NCI-H524 treated with DMSO at 0.1 percent for 48 hours (cell line): ENCODE results near the gene ALOX5.
"Not testable (repeated sequence)": the region's sequence is repeated elsewhere in the genome, so short reads cannot be mapped to it uniquely, and the experiment has no call there.

ENCODE experiments used
- DNase-seq: peaks from one replicate; lab custom pipeline; 2025; lab: John Stamatoyannopoulos, UW

ALOX5 gene

GRCh38 chr10:45468079-45468478, 94.1 kb downstream of the ALOX5 start:
- DNase-seq, result no peak

- no peak for DNase-seq
These were observed 96.3 kb downstream of the ALOX5 start for GRCh38 chr10:45470098-45471012.

- DNase-seq, result no peak
These were observed 97.0 kb downstream of the ALOX5 start for GRCh38 chr10:45471059-45471458.

- no peak for DNase-seq
These were observed 97.7 kb downstream of the ALOX5 start for GRCh38 chr10:45471531-45472310.

- DNase-seq, result no peak
These were observed 99.1 kb downstream of the ALOX5 start for GRCh38 chr10:45473126-45473525.

GRCh38 chr10:45476559-45476958, 102.5 kb downstream of the ALOX5 start:
- DNase-seq, result no peak

DNA sequence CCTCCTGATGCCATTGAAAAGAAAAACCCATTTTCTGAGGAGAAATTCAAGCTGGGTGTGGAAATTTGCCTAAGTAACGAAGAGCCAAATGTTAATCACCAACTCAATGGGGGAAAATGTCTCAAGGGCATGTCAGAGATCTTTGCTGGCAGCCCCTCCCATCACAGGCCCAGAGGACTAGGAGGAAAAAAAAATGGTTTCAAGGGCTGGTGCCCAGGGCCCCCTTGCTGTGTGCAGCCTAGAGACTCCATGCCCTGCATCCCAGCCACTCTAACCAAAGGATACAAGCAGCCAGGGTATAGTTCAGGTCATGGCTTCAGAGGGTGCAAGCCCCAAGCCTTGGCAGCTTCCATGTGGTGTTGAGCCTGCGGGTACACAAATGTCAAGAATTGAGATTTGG, 106.3 kb downstream of the ALOX5 start:
- DNase-seq, result no peak

DNA sequence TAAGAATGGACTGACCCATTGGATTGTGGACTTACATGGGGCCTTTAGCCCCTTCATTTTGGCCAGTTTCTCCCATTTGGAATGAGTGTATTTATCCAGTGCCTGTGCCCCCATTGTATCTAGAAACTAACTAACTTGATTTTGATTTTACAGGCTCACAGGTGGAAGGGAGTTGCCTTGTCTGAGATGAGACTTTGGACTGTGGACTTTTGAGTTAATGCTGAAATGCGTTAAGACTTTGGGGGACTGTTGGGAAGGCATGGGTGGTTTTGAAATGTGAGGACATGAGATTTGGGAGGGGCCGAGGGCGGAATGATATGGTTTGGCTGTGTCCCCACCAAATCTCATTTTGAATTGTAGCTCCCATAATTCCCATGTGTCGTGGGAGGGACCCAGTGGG, 107.1 kb downstream of the ALOX5 start:
- not testable (repeated sequence) for DNase-seq

DNA sequence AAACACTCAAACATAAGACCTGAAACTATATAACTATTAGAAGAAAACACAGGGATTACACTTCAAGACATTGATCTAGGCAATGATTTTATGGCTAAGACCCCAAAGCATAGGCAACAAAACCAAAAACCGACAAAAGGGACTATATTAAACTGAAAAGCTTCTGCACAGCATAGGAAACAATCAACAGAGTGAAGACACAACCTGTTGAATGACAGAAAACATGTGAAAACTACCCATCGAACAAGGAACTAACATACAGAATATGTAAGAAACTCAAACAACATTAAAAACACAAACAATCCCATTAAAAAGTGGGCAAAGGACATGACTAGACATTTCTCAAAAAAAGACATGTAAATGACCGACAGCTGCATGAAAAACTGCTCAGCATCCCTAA, 109.0 kb downstream of the ALOX5 start:
- no peak for DNase-seq

GRCh38 chr10:45487735-45488134, 113.7 kb downstream of the ALOX5 start:
- DNase-seq, result no peak

DNA sequence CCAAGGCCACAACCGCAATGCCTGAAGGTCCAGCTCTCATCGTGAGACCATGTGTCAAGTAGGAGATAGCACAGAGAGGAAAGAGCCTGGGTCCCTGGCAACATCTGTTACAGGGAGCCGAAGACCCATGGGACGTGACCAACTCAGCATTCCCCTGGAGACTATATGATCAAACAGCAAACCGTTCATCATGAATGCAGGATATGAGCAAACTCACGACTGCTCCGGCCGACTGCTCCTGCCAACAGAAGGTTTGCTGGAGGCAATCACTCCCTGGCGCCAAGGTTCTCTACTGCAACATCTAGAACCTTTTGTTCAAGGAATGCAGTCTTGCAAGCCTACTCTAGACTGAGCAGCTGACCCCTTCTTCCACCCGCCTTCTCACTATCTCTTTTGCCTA, 114.3 kb downstream of the ALOX5 start:
- DNase-seq, result no peak

DNA sequence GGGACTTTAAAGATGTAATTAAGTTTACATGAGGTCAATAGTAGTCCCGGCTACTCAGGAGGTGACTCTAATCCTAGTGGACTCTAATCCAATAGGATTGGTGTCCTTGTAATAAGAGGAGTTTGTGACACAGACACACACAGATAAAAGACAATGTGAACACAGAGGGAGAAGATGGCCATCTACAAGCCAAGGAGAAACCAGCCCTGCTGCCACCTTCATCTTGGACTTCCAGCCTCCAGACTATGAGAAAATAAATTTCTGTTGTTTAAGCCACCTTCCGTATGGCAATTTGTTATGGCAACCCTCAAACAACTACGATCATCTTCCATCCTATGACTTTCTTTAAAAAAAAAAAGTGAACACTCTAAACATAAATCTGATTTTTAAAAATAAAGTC, 116.3 kb downstream of the ALOX5 start:
- DNase-seq, result no peak

DNA sequence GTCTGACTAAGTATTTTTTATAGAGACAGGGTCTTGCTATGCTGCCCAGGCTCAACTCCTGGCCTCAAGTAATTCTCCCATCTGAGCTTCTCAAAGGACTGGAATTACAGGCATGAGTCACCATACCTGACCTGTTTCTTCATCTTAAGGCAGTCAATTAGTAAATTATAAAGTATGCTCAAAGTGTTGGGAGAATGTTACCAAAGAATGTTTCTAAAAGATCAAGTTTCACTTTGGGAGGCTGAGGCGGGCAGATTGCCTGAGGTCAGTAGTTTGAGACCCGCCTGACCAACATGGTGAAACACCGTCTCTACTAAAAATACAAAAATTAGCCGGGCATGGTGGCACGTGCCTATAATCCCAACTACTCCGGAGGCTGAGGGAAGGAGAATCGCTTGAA, 117.0 kb downstream of the ALOX5 start:
- no peak for DNase-seq
